GM12873 (cell line): Measurements from ENCODE around the gene B3GAT2.

Source experiments
- CTCF ChIP-seq: IDR thresholded peaks from 2 replicates; pipeline ENCODE4 v1.5.1; 2012; ENCODE audit warnings: low read depth, mild to moderate bottlenecking, moderate library complexity, low read length, control low read depth; ENCODE audit not compliant: insufficient read depth; ENCODE audit errors: missing control alignments

The B3GAT2 gene

GRCh38 chr6:70900047-70900446 lies 56.8 kb downstream of the B3GAT2 start:
- no peak for TF ChIP-seq CTCF

DNA sequence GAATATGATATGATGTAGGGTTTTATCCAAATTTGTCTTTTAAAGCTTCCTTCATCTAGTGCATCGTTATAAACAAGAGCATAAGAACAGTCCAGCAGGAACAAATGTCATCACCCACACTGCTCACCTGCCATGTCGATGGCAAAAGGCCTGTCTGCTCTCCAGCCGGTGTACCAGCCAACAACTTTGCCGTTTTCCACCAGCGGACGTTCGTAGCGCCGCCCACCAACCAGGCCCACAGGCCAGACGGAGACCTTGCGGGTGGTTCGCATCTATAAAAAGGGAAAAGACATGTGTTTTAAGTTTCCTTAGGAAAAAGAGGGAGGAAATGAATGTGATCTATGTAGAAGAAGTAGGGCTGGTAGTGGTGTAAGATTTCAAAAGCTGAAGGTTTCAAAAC lies 62.9 kb downstream of the B3GAT2 start:
- TF ChIP-seq CTCF: no peak

- TF ChIP-seq CTCF: no peak
Measured at GRCh38 chr6:70889270-70889669, 67.6 kb downstream of the B3GAT2 start.

DNA sequence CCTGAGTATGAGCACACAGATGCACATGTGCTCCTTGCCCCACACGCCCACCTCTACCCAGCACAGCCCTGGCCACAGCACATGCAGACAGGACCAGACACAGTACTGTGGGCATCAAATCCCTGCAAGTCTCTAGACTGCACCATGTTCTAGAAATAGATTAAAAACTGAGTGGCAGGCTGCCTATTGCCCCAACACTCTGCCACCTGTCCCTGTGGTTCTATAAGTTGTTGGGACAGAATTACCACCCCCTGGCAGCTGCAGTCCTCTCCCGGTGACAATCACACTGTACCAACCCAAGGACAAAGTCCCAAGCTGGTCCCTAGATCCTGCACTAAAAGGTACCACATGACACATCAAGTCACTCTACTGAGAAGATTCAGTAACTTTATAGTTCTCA lies 70.2 kb downstream of the B3GAT2 start:
- no peak for TF ChIP-seq CTCF

DNA sequence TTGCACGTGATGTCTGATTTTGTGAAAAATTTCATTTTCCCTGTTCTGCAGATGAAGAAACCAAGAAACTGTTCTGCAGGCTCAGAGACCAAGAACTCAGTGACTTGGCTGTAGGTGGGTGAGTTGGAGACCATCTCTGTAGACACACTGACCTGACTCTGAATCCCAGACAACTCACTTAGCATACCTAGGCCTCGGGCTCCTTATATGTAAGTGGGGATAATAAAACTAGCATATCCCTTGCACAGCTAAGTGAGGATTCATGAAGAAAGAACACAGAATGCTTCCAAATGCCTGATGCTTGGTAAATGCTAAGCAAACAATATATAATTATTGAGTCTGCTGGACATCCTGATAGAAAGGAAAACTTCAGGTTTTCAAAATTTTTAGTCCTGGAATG lies 70.8 kb downstream of the B3GAT2 start:
- TF ChIP-seq CTCF: no peak

DNA sequence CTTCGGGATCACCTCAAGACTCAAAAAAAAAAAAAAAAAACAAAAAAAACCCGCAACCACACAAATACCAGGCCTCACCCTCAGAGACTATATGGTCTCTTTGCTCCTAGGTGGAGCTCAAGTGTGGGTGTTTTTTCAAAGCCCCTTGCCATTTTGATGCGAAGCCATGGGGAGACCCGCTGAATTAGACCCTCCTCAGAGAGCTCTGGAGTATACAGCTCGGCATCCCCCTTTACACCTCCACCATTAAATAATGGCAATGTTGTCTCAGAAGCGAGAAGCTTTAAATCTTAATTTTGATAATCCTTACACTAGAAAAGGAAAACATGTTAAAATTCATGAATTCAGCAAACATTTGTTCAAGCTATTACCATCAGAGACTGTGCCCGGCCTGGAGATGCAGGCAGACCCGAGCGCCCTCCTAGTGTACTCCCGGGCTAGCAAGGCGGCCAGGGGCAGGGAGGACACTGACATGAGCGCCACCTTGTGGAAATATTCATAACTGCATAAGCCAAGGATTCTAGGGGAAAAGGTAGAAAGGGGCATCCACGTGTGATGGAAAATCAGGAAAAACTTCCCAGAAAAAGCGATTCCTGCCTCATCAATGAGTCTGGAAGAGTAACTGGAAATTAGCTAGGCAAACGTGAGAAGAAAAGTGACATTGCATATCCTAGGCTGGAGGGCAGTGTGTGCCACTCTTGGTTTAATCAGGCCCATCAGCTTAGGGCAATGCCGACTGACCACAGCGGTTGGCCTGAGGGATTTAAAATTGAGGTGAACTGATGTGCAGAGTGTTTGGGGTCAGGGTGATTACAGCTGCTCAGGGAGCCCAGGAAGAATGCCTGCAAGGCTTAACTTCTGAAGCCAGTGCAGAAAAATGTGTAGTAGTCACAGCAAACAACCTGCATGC lies 72.5 kb downstream of the B3GAT2 start:
- TF ChIP-seq CTCF: peak; percentile 78

DNA sequence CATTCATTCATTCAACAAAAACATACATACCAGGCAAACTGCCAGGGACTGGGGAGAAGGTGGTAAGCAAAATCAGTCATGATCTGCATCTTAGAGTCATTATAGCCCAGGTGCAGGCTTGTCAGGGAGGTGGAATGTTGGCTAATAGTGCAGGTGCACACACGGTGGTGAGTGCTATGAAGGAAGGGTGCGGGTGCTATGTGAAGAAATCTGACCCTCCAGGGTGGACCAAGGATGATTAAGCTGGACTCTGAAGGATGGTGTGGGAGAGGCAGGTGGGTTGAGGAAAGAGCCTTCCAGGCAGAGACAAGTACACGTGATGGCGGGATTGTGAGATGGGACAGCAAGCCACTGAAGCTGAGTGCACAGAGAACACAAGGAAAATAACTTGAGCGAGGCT lies 77.4 kb downstream of the B3GAT2 start:
- TF ChIP-seq CTCF: no peak
